ENCODE measurements around the gene MAP2K5. TPM values are rescaled to one million over a fixed set of nuclear protein-coding genes. Genes with fewer than 3 reads are reported as not detected.

Gene MAP2K5
- total RNA-seq, 1 donor from 2014 or later, result 11.6 TPM

DNA sequence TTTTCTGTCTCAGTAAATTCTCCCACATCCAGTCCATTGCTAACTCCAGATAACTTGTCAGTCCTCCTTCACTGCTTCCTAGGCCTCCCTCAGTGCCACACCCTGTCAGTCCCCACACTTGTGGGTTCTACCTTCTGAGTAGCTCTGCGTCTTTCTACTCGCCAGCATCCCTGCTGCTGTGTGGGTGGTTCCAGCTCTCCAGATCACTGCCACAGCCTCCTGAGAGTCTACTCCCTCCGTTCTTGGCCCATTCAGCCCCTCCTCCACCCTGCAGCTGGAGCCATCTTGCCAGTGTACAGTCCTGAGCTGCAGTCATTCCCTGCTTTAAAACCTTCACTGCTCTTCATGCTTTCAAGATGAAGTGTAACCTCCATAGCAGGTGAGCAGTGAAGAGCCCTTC lies 45.3 kb downstream of the MAP2K5 start:
- H3K27ac ChIP-seq (ENCODE audit: low read depth, low read length), result no peak overlapping the region
- DNase-seq (ENCODE audit: low read depth) (no peak), FAIRE-seq (no peak)
- no peak overlapping the region for H3K4me3 Mint-ChIP-seq (ENCODE audit: unreplicated experiment)
- no peaks in the 10 kb centered on the region for H3K9me3 Mint-ChIP-seq (ENCODE audit: unreplicated experiment)
- H3K4me2 ChIP-seq (ENCODE audit: low read length), result no peak overlapping the region
- H2AFZ ChIP-seq (ENCODE audit: low read depth, low read length), result no peak overlapping the region
- H3K9ac ChIP-seq (ENCODE audit: low read length), result no peak overlapping the region
- no peaks in the 10 kb centered on the region for H3K27me3 ChIP-seq (ENCODE audit: insufficient read depth, low read length)
- no peaks in the 10 kb centered on the region for H3K4me1 ChIP-seq (ENCODE audit: insufficient read depth, low read length)
- H3K27ac Mint-ChIP-seq (ENCODE audit: unreplicated experiment), result no peak overlapping the region
- peaks cover 4% of the 10 kb centered on the region for H3K36me3 ChIP-seq (ENCODE audit: insufficient read depth, low read length)
- H3K27me3 Mint-ChIP-seq (ENCODE audit: low read depth, unreplicated experiment), result no peaks in the 10 kb centered on the region
- no peaks in the 10 kb centered on the region for H3K9me3 ChIP-seq (ENCODE audit: insufficient read depth, low read depth, low read length)
- no peaks in the 10 kb centered on the region for H3K4me1 Mint-ChIP-seq (ENCODE audit: low read depth, unreplicated experiment)
- H4K20me1 ChIP-seq (ENCODE audit: insufficient read depth, low read length), result no peaks in the 10 kb centered on the region
- no peak overlapping the region for H3K4me3 ChIP-seq (ENCODE audit: insufficient read depth, low read depth, low read length)
- H3K36me3 Mint-ChIP-seq (ENCODE audit: low read depth, unreplicated experiment), result peaks cover 12% of the 10 kb centered on the region
- TF ChIP-seq, protein P1, sequence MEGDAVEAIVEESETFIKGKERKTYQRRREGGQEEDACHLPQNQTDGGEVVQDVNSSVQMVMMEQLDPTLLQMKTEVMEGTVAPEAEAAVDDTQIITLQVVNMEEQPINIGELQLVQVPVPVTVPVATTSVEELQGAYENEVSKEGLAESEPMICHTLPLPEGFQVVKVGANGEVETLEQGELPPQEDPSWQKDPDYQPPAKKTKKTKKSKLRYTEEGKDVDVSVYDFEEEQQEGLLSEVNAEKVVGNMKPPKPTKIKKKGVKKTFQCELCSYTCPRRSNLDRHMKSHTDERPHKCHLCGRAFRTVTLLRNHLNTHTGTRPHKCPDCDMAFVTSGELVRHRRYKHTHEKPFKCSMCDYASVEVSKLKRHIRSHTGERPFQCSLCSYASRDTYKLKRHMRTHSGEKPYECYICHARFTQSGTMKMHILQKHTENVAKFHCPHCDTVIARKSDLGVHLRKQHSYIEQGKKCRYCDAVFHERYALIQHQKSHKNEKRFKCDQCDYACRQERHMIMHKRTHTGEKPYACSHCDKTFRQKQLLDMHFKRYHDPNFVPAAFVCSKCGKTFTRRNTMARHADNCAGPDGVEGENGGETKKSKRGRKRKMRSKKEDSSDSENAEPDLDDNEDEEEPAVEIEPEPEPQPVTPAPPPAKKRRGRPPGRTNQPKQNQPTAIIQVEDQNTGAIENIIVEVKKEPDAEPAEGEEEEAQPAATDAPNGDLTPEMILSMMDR (IDR thresholded peaks at IDR 0.05; ENCODE audit: insufficient read depth, low read depth, low read length), result no peak
- no peak for TF ChIP-seq EZH2 (IDR thresholded peaks at IDR 0.05; ENCODE audit: insufficient read depth, low read length)
- no peaks in the 10 kb centered on the region for H3K79me2 ChIP-seq (ENCODE audit: insufficient read depth, low read length)

DNA sequence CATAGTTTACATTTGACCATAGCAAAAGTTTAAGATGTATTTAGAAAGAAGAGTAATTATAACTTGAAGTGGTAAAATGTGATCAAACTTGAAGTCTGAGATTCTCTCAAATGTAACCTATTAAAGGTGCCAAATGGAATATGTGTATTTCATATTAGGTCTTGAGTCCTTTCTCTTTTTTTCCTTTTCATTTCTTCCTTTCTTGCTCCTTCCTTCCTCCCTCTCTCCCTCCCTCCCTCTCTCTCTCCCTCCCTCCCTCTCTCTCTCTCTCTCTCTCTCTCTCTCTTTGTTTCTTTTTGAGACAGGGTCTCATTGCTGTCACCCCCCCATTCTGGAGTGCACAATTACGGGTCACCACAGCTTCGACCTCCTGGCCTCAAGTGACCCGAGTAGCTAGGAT lies 47.7 kb downstream of the MAP2K5 start:
- Histone ChIP-seq H3K36me3 (ENCODE audit: insufficient read depth, low read length) (peaks cover 7% of the 10 kb centered on the region), H3K9ac (ENCODE audit: low read length) (no peak overlapping the region), H3K27ac (ENCODE audit: low read depth, low read length) (no peak overlapping the region), H3K4me3 (ENCODE audit: insufficient read depth, low read depth, low read length) (no peak overlapping the region), H3K4me2 (ENCODE audit: low read length) (no peak overlapping the region), H4K20me1 (ENCODE audit: insufficient read depth, low read length) (no peaks in the 10 kb centered on the region), H3K4me1 (ENCODE audit: insufficient read depth, low read length) (no peaks in the 10 kb centered on the region), H3K27me3 (ENCODE audit: insufficient read depth, low read length) (no peaks in the 10 kb centered on the region), H2AFZ (ENCODE audit: low read depth, low read length) (no peak overlapping the region), H3K9me3 (ENCODE audit: insufficient read depth, low read depth, low read length) (no peaks in the 10 kb centered on the region), H3K79me2 (ENCODE audit: insufficient read depth, low read length) (no peaks in the 10 kb centered on the region)
- FAIRE-seq (no peak), DNase-seq (ENCODE audit: low read depth) (no peak)
- TF ChIP-seq EZH2 (IDR thresholded peaks at IDR 0.05; ENCODE audit: insufficient read depth, low read length), result no peak
- TF ChIP-seq, protein P1 (IDR thresholded peaks at IDR 0.05; ENCODE audit: insufficient read depth, low read depth, low read length), result no peak
- no peaks in the 10 kb centered on the region for H3K27me3 Mint-ChIP-seq (ENCODE audit: low read depth, unreplicated experiment)
- peaks cover 12% of the 10 kb centered on the region for H3K36me3 Mint-ChIP-seq (ENCODE audit: low read depth, unreplicated experiment)
- no peak overlapping the region for H3K27ac Mint-ChIP-seq (ENCODE audit: unreplicated experiment)
- H3K9me3 Mint-ChIP-seq (ENCODE audit: unreplicated experiment), result no peaks in the 10 kb centered on the region
- H3K4me3 Mint-ChIP-seq (ENCODE audit: unreplicated experiment), result no peak overlapping the region
- no peaks in the 10 kb centered on the region for H3K4me1 Mint-ChIP-seq (ENCODE audit: low read depth, unreplicated experiment)

DNA sequence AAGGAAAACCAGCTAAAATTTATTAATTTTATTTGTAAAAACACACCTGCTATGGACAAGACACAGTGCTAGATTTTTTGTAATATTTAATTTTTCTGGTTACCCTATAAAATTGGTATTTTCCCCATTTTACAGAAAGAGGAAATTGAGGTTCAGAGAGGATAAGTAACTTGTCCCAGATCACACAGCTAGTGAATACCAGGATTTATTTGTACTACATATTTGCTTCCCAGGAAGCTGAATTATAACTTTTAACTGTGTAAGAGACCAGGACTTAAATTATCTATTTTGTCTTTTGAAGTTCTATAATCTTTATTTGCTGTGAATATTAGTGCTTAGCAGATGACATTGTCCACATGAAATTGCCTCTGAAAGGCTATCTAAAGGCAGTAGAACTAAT lies 49.7 kb downstream of the MAP2K5 start:
- no peak overlapping the region for H3K4me3 ChIP-seq (ENCODE audit: insufficient read depth, low read depth, low read length)
- no peaks in the 10 kb centered on the region for H3K79me2 ChIP-seq (ENCODE audit: insufficient read depth, low read length)
- TF ChIP-seq, protein P1 (IDR thresholded peaks at IDR 0.05; ENCODE audit: insufficient read depth, low read depth, low read length), result no peak
- TF ChIP-seq EZH2 (IDR thresholded peaks at IDR 0.05; ENCODE audit: insufficient read depth, low read length), result no peak
- H3K27ac ChIP-seq (ENCODE audit: low read depth, low read length), result no peak overlapping the region
- Mint-ChIP-seq H3K27ac (ENCODE audit: unreplicated experiment) (no peak overlapping the region), H3K27me3 (ENCODE audit: low read depth, unreplicated experiment) (no peaks in the 10 kb centered on the region), H3K4me3 (ENCODE audit: unreplicated experiment) (no peak overlapping the region), H3K4me1 (ENCODE audit: low read depth, unreplicated experiment) (no peaks in the 10 kb centered on the region), H3K9me3 (ENCODE audit: unreplicated experiment) (no peaks in the 10 kb centered on the region), H3K36me3 (ENCODE audit: low read depth, unreplicated experiment) (peaks cover 9% of the 10 kb centered on the region)
- H3K36me3 ChIP-seq (ENCODE audit: insufficient read depth, low read length), result peaks cover 4% of the 10 kb centered on the region
- H3K4me1 ChIP-seq (ENCODE audit: insufficient read depth, low read length), result no peaks in the 10 kb centered on the region
- no peak overlapping the region for H2AFZ ChIP-seq (ENCODE audit: low read depth, low read length)
- H4K20me1 ChIP-seq (ENCODE audit: insufficient read depth, low read length), result no peaks in the 10 kb centered on the region
- no peak for DNase-seq (ENCODE audit: low read depth)
- H3K27me3 ChIP-seq (ENCODE audit: insufficient read depth, low read length), result no peaks in the 10 kb centered on the region
- no peak overlapping the region for H3K4me2 ChIP-seq (ENCODE audit: low read length)
- FAIRE-seq, result no peak
- H3K9me3 ChIP-seq (ENCODE audit: insufficient read depth, low read depth, low read length), result no peaks in the 10 kb centered on the region
- no peak overlapping the region for H3K9ac ChIP-seq (ENCODE audit: low read length)

All from astrocyte (in vitro differentiated cells and primary cell).